Renal cortical epithelial cell (primary cell): ENCODE data around the gene PDE7B. TPM values are rescaled to one million over a fixed set of nuclear protein-coding genes. Genes with fewer than 3 reads are reported as not detected.

Experiments used
- DNase-seq: peaks from one replicate; pipeline ENCODE4 v3.0.0-alpha.2; 2011; ENCODE audit warnings: low read depth
- total RNA-seq: library from RNA; depleted of rRNA; stranded (reverse); fragments of >200 nt; gene quantifications from 2 replicates; pipeline ENCODE4 v1.2.3, GENCODE V29; 2014

Gene PDE7B
- total RNA-seq, 1 donor from 2014 or later: 3.2 TPM

DNA sequence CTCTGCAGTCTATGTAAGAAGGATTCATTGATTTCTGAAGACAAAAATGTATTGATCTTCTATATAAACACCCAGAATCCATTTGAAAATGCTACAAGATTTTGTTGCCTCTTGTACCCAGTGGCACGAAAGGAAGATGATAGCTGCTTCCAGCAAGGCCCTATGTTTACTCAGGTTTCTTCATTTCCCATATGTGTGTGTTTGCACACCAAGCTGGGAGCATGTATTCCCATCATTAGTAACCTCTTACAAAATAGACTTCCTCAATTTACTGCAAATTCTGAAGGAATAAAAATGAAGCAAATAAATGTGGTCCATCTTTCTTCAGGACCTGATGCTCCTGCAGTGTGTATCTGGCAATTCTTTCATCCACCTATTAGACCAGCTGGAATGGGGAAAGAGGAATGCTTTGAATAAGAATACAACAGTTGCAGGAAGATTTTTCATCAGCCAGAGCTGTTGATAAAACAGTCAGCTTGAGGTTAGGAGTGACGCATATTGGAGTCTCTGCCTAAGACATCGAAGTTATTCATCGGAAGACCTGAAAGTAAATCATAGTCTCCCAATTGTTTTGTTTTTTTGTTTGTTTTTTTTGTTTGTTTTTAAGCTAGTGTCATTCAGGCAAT lies 132.3 kb downstream of the PDE7B start:
- DNase-seq: no peak

DNA sequence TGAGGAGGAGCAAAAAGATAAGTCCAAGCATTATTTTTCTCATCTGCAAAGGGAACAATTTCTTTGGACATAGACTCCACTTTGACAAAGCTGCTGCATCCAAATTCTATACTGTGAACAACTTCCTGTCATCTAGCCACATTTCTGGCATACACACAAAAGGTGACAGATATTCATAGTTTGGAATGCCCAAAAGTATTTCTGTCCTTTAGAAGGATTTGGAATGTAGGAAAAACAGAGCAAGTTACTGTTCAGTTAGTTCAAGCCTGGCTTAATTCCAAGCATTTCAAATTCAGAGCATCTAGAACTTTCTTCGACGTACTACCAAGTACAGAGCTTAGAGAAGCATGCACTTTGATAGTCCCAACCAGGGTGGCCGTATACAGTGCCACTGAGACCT lies 134.0 kb downstream of the PDE7B start:
- DNase-seq: no peak

DNA sequence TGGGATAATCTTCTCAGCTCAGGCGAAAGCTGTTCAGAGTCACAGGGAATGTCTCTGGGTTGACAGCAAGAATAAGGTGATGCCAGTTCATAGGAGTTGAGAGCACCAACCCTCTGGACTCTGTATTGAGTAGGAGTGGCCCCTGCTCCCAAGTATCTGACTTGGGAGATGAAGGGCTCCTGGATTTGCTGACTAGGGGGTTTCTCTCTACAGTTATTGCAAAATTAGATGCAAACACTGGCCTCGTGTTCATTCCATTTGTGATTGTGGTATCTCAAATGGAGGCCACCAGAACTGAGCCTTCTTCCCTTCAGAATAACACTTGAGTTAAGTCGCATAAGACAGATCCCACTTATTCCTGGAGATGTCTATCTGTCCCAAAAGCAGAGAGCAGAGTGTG lies 135.7 kb downstream of the PDE7B start:
- DNase-seq: no peak

DNA sequence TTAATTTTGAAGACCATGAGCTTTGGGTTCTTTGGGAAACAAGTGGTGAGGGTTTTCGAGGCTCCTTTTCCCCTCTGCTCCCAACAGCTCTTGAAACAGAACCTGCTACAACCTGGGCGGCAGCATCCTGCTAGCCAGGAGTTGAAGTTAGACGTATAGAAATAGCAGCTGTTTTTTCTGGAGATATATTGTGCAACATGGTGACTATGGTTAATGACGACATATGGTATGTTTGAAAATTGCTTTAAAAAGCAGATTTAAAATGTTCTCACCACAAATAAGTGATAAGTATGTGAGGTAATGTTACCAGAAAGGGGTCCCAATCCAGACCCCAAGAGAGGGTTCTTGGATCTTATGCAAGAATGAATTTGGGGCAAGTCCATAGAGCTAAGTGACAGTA lies 138.9 kb downstream of the PDE7B start:
- no peak for DNase-seq

DNA sequence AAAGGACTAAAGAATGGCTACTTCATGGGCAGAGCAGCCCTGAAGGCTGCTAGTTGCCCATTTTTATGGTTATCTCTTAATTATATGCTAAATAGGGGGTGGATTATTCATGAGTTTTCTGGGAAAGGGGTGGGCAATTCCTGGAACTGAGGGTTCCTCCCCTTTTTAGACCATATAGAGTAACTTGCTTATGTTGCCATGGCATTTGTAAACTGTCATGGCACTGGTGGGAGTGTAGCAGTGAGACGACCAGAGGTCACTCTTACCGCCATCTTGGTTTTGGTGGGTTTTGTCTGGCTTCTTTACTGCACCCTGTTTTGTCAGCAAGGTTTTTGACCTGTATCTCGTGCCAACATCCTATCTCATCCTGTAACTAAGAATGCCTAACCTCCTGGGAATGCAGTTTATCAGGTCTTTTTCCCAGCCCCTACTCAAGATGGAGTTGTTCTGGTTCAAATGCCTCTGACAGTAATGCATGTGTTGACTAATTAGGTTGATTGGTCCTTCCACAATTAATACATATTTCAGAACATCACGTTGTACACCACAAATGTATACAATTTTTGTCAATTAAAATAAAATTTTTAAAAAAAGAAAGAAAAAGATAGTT lies 139.5 kb downstream of the PDE7B start:
- DNase-seq: no peak

DNA sequence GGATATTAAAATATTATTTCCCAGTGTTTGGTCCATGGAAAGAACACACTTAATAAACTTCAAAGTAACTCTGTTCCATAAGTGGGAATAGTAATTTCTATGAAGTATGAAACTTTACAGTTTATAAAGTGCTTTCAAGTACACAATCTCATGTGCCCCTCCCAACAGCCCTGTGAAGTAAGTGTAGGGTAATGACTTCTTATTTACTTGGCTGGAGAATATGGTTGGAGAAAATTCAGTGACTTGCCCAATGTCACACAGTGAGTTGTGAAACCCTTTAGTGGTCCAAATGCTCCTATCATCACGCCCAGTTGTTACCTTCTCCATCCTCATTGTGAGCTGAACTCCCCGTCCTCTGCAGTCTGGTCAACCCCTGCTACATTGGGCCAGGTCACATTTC lies 141.2 kb downstream of the PDE7B start:
- no peak for DNase-seq

DNA sequence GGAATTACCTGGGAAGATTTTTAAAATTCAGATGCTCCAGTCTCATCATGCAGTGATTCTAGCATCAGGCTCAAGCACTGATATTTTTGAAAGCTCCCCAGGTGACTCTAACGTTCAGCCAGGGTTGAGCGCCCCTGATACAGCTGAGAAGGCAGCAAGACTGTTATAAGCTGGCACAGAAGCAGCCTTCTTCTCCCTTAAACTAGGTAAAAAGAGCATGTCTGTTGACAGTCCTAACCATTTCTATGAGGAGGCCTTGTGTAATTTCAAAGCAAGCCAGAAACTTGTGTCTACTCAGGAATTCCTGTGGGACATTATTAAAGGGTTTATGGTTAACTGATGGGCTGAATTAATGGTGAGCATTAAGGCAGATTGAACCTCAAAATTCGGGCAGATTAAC lies 141.9 kb downstream of the PDE7B start:
- peak; percentile 79 for DNase-seq

DNA sequence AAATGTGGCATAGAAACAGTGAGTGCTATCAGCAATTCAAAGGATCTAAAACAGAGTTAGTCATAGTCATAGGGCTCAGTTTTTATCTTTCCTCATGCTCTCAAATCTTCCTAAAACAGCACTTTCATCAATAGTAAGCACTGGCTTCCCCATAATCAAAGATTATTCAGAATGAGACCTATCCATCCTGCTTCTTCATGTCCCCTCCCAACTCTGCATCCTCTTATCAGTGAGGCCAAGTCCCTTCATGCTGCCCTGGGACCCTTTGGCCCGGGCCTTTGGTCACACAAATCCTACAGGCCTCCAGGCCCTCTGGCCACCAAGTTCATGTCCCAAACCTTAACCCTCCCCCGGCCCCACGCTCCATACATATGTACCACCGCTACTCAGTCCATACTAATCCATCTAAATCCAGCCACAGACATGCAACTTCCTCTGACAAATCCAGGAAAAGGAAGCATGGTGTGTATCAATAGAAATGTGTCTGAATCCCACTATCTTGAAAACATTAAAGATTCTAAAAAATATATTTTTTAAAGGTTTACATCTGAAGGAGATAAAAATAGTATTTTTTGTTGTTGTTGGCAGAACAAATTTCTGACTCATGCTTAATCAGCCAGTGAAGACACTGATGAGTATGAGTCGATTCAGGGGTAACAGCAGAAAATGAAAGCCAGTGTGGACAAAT lies 143.5 kb downstream of the PDE7B start:
- peak; percentile 66 for DNase-seq

DNA sequence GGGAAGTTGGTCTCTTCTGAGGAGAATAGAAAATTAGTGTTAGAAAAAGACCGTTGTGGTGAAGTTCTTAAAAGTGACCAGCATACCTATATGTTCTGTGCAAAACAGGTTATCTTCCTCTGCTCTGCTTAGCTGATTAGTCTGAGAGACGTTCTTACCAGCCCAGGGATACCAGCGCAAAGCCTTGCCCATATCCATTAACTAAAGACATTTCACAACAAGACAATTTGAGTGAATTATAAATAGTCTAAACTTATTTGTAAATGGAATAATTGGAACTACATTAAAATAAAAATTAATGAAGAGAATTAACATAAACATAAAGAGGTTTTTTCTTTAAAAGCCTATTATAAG lies 144.0 kb downstream of the PDE7B start:
- DNase-seq: no peak

DNA sequence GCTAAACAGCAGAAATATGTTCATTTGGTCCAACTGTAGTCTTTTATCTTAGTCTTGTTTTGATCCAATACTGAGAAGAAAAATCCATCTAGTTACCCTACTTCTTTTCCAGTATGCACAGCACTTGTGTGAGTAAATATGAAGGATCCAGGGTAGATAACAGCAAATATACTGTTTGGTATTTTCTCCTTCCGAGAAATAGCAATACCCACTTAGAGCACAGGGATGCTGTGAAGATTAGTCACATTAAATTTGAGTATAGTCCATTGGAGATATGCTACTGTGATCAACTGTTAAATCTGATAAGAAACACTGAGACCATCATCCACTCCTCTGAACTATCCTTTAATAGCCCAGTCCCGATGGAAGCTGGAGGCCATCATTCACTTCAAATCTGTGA lies 145.2 kb downstream of the PDE7B start:
- DNase-seq: no peak

DNA sequence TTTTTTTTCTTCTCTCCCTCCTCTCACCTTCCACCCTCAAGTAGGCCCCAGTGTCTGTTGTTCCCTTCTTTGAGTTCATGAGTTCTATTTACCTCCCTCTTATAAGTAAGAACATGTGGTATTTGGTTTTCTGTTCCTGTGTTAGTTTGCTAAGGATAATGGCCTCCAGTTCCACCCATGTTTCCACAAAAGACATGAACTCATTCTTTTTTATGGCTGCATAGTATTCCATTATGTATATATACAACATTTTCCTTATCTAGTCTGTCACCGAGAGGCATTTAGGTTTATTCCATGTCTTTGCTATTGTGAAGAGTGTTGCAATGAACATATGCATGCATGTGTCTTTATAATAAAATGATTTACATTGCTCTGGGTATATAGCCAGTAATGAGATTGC lies 147.9 kb downstream of the PDE7B start:
- DNase-seq: no peak

DNA sequence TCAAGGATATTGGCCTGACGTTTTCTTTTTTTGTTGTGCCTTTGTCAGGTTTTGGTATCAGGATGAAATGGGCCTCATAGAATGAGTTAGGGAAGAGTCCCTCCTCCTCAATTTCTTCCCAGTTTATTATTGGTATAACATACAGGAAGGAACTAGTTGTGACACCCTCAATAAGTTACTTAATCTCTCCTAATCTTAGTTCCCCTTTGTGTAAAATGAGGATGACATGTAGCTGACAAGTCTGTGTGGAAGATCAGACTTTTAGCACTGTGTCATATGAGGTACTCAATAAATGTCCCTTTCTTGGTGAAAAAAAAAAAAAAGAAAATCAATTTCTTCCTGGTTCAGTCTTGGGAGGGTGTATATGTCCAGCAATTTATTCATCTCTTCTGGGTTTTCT lies 155.8 kb downstream of the PDE7B start:
- no peak for DNase-seq

DNA sequence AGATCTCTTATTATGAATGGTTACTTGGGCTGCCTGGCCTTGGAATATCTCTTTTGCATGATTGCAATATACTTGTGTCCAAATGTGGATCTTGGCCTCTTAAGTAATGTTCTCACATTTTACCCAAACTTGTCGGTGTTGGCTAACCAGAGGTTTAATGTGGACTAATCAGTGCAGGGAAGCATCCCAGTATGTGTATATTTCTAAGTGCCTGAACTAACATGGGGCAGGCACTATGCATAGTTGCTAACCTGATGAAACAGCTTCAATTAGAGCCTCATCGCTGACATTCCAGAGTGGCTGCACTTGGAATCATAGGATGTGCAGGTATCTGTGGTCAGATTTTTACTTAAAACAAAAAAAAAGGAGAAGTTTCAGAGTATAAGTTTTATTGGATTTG lies 160.0 kb downstream of the PDE7B start:
- no peak for DNase-seq

DNA sequence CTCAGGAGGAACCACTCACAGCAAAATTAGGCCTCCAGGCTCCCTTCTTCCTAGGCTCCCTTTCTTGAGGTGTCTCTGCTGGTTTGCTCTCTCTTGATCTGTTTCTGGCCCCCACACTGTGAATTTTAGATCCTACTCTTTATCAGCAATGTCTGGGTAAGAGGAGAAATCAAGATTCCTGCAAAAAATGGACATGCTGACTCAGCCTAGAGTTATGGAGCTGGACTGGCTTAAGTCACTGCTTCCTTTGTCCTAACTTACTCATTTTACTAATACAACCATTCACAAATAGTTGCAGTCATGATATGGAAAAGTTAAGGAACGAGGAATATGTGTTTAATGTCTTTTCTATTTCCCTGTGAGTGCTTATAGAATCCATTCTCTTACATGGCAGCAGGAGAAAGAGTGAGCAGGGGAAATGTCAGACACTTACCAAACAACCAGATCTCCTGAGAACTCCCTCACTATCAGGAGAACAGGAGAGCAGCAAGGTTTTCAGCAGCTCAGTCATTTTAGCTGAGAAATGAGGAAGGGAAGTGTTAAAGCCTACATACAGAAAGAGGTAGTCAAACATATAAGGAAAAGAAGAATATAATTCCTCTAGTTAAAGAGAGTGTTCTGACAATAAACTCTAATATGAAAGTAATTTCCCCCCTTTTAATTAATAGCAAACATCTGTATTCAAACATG lies 160.8 kb downstream of the PDE7B start:
- peak; percentile 72 for DNase-seq

DNA sequence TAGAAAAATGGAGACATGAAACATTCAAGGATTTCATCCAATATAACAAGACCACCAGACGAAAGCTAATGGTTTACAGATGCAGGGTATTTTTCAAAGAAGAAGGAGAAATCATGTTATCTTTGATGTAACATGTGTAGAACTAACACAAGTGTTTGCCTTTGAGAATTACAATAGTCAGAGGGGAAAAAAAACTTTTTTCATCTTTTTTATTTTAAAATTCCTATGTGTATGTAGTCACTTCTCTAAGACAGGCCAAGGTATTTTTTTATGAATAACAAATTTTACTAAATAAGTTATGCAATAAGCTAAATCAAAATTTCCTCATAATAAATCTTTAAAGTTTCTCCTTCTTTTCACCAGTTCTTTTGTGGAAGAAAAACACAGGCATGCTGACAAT lies 161.4 kb downstream of the PDE7B start:
- no peak for DNase-seq

DNA sequence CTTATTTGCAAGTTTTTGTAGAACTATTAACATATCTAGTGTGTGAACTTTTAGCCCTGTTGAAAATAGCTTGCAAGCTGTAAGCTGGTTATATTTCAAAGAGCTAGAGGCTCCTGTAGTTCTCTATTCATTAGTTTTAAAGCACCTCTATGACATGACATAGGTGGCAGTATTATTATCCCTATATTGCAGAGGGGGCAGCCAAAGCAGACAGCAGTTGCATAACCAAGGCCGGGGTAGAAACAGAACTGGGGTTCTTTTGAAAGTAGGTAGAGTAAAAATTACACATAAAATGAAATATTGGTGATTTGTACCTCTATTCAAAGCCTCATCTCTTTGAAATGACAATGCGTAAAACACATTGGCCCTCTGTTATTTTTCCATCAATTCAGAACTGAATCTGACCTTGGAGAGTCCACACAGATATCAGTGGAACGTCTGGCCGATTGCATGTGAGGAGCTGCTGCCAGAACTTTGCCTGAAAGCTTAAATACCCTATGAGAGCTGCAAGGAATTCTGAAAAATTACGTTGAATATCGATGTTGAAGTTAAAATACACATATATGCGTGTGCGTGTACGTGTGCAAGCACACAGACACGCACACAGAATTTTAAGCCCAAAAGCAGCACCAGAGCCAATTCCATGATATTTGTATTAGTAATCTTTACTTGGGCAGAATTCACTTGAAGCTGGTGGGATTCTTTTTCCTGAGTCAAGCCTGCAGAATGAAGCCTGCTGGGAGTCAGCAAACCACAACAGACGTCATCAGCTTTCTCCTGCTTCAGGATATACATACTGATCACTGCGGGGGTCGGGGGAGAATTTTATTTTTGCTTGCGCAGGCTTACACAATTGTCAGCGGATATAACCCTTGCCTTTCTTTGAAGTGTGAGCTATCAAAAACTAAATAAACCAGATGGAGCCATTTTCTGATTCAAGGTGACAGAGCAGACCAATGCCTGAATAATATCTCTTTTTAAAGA lies 163.2 kb downstream of the PDE7B start:
- peak; percentile 13 for DNase-seq

DNA sequence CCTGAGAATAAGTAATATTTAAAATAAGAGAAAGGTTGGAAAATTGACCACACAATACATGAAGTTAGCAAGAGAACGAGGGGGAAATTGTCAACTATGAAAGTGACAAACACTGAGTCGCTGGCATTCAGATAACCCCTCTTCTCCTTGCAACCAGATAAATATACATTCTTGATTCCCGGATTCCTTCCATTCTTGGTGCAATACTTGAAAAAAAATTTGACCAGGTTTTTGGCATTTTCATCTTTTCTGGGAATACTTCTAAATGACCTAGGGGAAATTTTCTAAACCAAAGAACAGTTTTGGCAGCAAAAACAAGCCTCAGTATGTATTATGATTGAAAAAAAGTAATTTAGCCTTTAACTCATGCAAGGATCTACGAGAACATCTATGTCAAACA lies 164.0 kb downstream of the PDE7B start:
- no peak for DNase-seq

DNA sequence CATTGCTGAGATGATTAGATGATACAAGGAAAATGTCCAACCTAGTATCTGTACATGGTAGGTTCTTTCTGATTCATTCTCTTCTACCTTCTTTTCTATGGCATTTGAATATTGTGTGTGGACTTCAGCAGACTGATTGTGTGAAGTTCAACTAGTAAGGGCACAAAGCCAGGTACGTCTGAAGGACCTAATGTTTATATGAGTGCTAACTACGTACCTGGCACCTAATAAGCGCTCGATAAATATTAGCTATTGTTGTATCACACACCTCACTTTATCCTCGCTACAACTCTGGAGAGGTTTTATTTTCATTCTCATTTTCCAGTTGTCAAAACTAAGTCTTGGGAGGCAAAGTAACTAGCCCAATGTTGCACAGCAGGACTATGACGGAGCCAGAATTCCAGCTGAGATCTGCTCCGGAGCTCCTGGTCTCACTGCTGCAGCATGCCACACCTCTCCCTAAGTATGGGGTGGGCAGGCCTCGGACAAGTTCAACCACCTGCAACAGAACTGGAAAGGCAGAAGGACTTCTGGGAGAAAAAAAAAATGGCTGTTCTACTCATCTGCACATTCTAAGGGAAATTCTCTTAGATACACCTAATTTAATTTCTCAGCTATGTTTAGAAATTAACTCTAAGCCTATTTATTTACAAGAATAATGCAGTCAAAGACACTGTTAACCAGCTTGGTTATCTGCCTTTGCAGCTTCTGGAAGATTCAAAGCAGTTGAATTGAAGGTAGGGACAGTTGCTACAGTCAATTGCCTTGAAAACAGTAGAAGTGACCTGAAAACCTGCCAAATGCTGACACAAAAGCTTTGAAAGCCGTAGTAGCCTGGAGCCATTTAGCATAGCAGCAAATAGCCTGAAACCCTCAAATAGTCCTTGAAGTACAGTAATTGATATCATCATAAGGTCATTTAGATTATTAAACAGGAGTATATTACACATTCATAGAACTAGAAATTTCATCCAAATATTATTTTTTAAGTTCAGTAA lies 165.0 kb downstream of the PDE7B start:
- peak; percentile 22 for DNase-seq

DNA sequence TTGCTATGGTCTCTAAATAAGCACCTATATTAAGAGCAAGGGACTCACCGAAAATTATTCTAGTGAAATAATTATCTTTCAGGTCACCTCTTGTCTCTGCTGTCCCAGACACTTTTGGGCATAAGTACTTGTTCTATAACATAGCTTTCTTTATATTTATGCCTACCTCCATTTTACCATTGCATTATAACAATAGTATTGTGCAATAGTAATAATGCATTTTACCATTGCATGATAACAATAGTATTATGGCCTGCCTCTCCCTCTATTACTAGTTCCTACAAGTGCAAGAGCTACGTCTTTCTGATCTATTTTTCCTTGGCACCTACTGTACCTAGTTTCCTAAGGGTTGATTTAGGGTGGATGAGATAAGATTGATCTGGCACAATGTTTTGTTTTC lies 169.2 kb downstream of the PDE7B start:
- DNase-seq: no peak

DNA sequence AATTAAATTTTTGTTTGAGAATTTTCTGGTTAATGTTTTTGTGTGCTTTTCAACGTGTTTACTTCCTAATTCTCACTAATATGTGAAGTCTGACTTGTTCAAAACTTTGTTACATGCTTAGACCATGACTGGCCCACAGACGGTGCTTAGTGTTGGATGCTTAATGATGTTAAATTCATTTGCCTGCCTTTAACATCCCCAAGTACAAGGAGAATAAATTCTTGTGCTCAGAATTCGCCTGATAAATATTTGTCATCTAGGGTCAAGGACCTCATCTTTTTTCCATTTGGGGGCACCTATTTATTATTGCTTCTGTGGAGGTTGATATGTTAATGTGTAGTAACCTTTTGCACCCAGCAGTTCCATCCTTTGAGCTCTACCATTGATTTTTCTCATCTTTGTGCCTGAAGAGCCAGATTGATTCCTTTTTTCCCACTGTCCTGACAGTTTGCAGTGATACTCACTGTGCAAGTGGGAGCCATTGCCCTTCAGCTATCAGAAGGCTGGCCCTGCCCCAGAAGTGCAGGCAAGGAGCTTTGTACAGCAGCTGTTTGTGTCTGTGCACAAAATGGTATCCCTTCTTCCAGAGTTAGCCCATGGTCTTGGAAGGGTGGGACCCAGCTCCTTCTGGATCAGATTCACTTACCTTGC lies 170.8 kb downstream of the PDE7B start:
- peak; percentile 43 for DNase-seq
